Activated B cell treated with CpG ODN at 0.5 μM for 24 hours (primary cell): ENCODE results near the gene ALDH1A1. TPM values are rescaled to one million over a fixed set of nuclear protein-coding genes. Genes with fewer than 3 reads are reported as not detected.

ENCODE experiments used
- ATAC-seq: fragments of 200-7000 bp; cut with Tn5 transposase; one replicate; pipeline ENCODE4 v1.10.0; 2021; ENCODE audit warnings: low read depth, mild to moderate bottlenecking, moderate library complexity
- CTCF ChIA-PET: fragments of 350-600 bp; sonication (Branson Sonifier 250); formaldehyde crosslinking; loops from one replicate; lab custom pipeline; 2021; ENCODE audit warnings: antibody characterized with exemption; lab: Charles Lee
- POLR2A ChIA-PET: fragments of 350-600 bp; sonication (Branson Sonifier 250); formaldehyde crosslinking; loops from one replicate; lab custom pipeline; 2021; ENCODE audit warnings: antibody characterized with exemption; lab: Charles Lee
- DNase-seq: peaks from one replicate; pipeline ENCODE4 v3.0.0; 2022
- H3K27ac Mint-ChIP-seq: one replicate; pipeline ENCODE4 v1.8.0; 2020; ENCODE audit warnings: mixed read lengths
- H3K27me3 Mint-ChIP-seq: one replicate; pipeline ENCODE4 v1.8.0; 2021; ENCODE audit warnings: mixed read lengths
- H3K36me3 Mint-ChIP-seq: one replicate; pipeline ENCODE4 v1.8.0; 2021; ENCODE audit warnings: low read depth, mixed read lengths
- H3K4me1 Mint-ChIP-seq: one replicate; pipeline ENCODE4 v1.8.0; 2021; ENCODE audit warnings: mixed read lengths
- H3K4me3 Mint-ChIP-seq: one replicate; pipeline ENCODE4 v1.8.0; 2020; ENCODE audit warnings: mild to moderate bottlenecking, mixed read lengths
- H3K9me3 Mint-ChIP-seq: one replicate; pipeline ENCODE4 v1.8.0; 2020; ENCODE audit warnings: mixed read lengths
- intact Hi-C: fragments of 100-400 bp; cut with micrococcal nuclease; formaldehyde crosslinking; loops from one replicate; pipeline ENCODE4 v1.15.1; 2024
- total RNA-seq: library from RNA; stranded (reverse); gene quantifications from 2 replicates; pipeline ENCODE4 v1.2.3, GENCODE V29; 2022
- TF ChIP-seq, protein P1 (sequence below): fragments of 200-600 bp; IDR thresholded peaks from one replicate; pipeline ENCODE4 v1.8.0; 2022; ENCODE audit warnings: antibody characterized with exemption, mild to moderate bottlenecking

The ALDH1A1 gene
- total RNA-seq, 1 donor from 2014 or later, result not detected

DNA sequence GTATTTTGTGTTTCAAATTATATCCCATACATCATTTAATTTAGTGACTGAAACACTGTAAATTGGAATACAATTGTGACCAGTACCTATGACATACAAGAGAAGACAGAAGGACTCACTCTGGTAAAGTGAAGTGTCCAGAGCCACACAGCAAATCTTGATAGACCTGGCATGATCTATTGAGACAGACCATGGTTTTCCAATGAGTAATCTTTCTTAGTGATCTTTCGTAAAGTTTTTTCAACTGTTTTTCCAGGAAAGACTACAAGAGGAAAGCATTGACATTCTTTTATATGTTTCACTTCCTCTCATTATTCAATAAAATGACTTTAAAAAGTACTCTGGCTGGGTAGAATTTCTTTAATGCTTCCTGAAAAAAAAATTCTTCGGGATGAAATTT, 43.3 kb upstream of the ALDH1A1 start:
- intact Hi-C loops, result no loop called here
- H3K9me3 Mint-ChIP-seq, result no peaks in the 10 kb centered on the region
- H3K27ac Mint-ChIP-seq, result no peak overlapping the region
- ATAC-seq, result no peak
- H3K36me3 Mint-ChIP-seq, result no peaks in the 10 kb centered on the region
- H3K4me3 Mint-ChIP-seq, result no peak overlapping the region
- ChIA-PET CTCF (no interaction called here), POLR2A (no interaction called here)
- TF ChIP-seq, protein P1, sequence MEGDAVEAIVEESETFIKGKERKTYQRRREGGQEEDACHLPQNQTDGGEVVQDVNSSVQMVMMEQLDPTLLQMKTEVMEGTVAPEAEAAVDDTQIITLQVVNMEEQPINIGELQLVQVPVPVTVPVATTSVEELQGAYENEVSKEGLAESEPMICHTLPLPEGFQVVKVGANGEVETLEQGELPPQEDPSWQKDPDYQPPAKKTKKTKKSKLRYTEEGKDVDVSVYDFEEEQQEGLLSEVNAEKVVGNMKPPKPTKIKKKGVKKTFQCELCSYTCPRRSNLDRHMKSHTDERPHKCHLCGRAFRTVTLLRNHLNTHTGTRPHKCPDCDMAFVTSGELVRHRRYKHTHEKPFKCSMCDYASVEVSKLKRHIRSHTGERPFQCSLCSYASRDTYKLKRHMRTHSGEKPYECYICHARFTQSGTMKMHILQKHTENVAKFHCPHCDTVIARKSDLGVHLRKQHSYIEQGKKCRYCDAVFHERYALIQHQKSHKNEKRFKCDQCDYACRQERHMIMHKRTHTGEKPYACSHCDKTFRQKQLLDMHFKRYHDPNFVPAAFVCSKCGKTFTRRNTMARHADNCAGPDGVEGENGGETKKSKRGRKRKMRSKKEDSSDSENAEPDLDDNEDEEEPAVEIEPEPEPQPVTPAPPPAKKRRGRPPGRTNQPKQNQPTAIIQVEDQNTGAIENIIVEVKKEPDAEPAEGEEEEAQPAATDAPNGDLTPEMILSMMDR, result no peak
- H3K27me3 Mint-ChIP-seq, result no peaks in the 10 kb centered on the region
- peaks cover 2% of the 10 kb centered on the region for H3K4me1 Mint-ChIP-seq
- no peak for DNase-seq

DNA sequence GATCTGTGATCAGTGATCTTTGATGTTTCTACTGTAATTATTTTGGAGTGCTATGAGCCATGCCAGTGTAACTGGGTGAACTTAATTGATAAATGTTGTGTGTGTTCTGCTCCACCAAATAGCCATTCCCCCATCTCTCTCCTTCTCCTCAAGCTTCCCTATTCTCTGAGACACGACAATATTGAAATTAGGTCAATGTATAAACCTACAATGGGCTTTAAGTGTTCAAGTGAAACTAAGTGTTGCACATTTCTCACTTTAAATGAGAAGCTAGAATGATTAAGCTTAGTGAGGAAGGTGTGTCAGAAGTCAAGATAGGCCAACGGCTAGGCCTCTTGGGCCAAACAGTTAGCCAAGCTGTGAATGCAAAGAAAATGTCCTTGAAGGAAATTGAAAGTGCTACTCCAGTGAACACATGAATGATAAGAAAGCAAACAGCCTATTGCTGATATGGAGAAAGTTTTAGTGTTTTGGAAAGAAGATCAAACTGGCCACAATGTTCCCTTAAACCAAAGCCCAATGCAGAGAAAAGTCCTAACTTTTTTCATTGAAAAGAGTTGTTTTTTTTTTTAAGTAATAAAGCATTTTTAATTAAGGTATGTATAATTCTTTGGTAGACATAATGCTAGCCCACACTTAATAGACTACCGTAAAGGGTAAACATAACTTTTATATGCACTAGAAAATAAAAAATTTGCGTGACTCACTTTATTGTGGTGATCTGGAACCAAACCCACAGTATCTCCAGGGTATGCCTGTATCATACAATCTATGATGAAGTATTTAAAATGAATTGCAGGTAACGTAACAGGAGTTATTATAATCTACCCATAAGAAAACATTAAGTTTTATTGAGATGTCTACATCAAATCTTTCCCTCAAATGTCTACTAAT, 42.5 kb upstream of the ALDH1A1 start:
- intact Hi-C loops, result no loop called here
- no peak overlapping the region for H3K4me3 Mint-ChIP-seq
- CTCF ChIA-PET, result no interaction called here
- H3K27me3 Mint-ChIP-seq, result no peaks in the 10 kb centered on the region
- TF ChIP-seq, protein P1, result no peak
- POLR2A ChIA-PET, result no interaction called here
- no peak for DNase-seq
- H3K4me1 Mint-ChIP-seq, result peaks cover 2% of the 10 kb centered on the region
- no peaks in the 10 kb centered on the region for H3K9me3 Mint-ChIP-seq
- no peak for ATAC-seq
- H3K36me3 Mint-ChIP-seq, result no peaks in the 10 kb centered on the region
- no peak overlapping the region for H3K27ac Mint-ChIP-seq

- ATAC-seq (no peak), DNase-seq (no peak)
- H3K36me3 Mint-ChIP-seq, result no peaks in the 10 kb centered on the region
- no peak overlapping the region for H3K27ac Mint-ChIP-seq
- no peaks in the 10 kb centered on the region for H3K4me1 Mint-ChIP-seq
- CTCF ChIA-PET, result no interaction called here
- H3K4me3 Mint-ChIP-seq, result no peak overlapping the region
- H3K27me3 Mint-ChIP-seq, result no peaks in the 10 kb centered on the region
- TF ChIP-seq, protein P1, result no peak
- POLR2A ChIA-PET, result no interaction called here
- no peaks in the 10 kb centered on the region for H3K9me3 Mint-ChIP-seq
- intact Hi-C loops, result no loop called here
These were observed 38.9 kb upstream of the ALDH1A1 start for GRCh38 chr9:72991772-72992171.

DNA sequence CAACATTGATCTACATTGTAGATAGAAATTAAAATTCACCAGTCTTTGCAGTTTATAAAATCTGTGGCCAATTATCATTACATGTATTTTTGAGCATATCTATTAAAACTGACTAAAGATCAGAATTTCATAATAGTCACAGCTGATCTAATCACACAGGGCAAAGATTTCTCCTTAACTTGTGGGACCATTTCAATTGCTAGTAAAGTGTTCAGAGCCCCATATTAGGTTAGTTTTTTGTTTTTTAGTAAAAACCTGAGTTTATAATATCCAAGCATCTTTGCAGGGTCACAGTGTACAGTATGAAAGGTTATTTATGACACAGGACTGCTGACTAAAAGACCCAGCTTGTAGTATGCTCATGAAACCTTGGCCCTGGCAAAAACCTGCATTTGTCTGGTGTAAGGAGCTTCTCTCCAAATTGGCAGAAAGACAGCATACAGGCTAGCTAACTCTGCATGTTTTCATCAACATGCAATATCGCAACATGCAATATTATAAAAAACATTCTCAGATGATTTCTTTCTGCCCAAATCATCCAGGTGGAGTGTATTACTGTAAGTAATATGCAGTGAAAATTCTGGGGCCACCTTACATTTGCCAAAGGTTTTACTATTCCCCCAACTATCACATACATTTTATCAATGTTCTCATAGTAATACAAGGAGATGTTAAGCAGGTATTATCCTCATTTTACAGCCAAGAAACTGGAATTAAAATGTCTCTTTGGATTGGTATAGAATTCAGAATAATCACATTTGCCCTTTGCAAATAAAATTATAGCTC, 37.7 kb upstream of the ALDH1A1 start:
- no peaks in the 10 kb centered on the region for H3K36me3 Mint-ChIP-seq
- TF ChIP-seq, protein P1, result no peak
- no peaks in the 10 kb centered on the region for H3K9me3 Mint-ChIP-seq
- no peak overlapping the region for H3K27ac Mint-ChIP-seq
- intact Hi-C loops, result no loop called here
- no peak for DNase-seq
- CTCF ChIA-PET, result no interaction called here
- no peaks in the 10 kb centered on the region for H3K4me1 Mint-ChIP-seq
- no peaks in the 10 kb centered on the region for H3K27me3 Mint-ChIP-seq
- no peak overlapping the region for H3K4me3 Mint-ChIP-seq
- POLR2A ChIA-PET, result no interaction called here
- ATAC-seq, result no peak

DNA sequence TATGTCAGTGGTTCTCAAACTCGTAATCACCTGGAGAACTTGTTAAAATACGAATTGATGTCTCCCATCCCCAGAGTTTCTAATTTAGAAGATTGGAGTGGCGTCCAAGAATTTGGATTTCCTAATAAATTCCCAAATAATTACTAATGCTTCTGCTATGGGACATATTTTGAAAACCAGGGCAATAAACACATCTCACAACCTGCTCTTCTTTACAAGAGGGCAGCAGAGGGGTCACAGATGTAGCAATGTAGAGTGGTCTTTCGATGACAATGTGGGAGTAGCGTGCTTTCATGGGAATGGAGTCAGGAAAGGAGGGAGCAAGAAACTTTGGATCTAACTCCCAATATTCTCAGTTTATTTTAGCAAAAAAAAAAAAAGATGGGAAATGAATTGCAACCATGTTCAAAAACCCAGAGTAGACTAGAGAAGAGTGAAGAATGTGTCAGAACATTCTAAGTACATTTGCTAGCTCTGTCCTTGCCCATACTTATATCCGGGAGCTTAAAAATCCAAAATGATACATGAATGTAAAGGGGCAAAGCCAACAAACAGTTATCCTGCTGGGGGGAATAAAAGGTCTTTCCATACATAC, 33.8 kb upstream of the ALDH1A1 start:
- Mint-ChIP-seq H3K9me3 (no peaks in the 10 kb centered on the region), H3K27me3 (no peaks in the 10 kb centered on the region), H3K4me3 (no peak overlapping the region), H3K4me1 (no peaks in the 10 kb centered on the region), H3K36me3 (no peaks in the 10 kb centered on the region), H3K27ac (no peak overlapping the region)
- intact Hi-C loops, result no loop called here
- DNase-seq, result no peak
- ChIA-PET CTCF (no interaction called here), POLR2A (no interaction called here)
- ATAC-seq, result no peak
- TF ChIP-seq, protein P1, result no peak
